ENCODE measurements around the gene ZFP62. TPM values are rescaled to one million over a fixed set of nuclear protein-coding genes. Genes with fewer than 3 reads are reported as not detected.

Gene ZFP62
- total RNA-seq, 2 experiments from 2014 or later = 22.6 to 24.9 TPM

GRCh38 chr5:180825768-180826525, 35.1 kb downstream of the ZFP62 start:
- Histone ChIP-seq H3K27ac (ENCODE audit: low read depth in 1 of 2, low read length in 2 of 2) (no peak overlapping the region), H3K4me1 (ENCODE audit: insufficient read depth, low read length) (peaks cover 25% of the 10 kb centered on the region), H3K36me3 (ENCODE audit: insufficient read depth, low read length) (peaks cover 8% of the 10 kb centered on the region), H3K9me3 (ENCODE audit: control insufficient read depth in 1 of 2, insufficient read depth in 1 of 2, low read length in 2 of 2) (no peaks in the 10 kb centered on the region), H3K27me3 (ENCODE audit: control insufficient read depth in 1 of 2, insufficient read depth in 2 of 2, low read length in 2 of 2) (no peaks in the 10 kb centered on the region), H3K4me3 (ENCODE audit: low read length) (no peak overlapping the region)
- Mint-ChIP-seq H3K36me3 (ENCODE audit: low read depth) (peaks cover 29% of the 10 kb centered on the region), H3K4me3 (no peak overlapping the region), H3K27me3 (no peaks in the 10 kb centered on the region), H3K27ac (peak overlapping the region; percentile 69), H3K4me1 (ENCODE audit: low read depth) (peaks cover 53% of the 10 kb centered on the region), H3K9me3 (no peaks in the 10 kb centered on the region)
- POLR2A ChIA-PET = interaction anchor here (1.4 to 3.1 kb wide), 3 partner anchors 16 to 25 kb away, joined by 5 to 19 read pairs (median 9); no protein-coding TSS in a partner anchor
- CTCF ChIA-PET = interaction anchor here (0.9 to 1.8 kb wide), 3 partner anchors 13 to 26 kb away, joined by 3 to 5 read pairs (median 3); no protein-coding TSS in a partner anchor
- intact Hi-C loops (cut with DNase I, micrococcal nuclease) = no loop called here
- TF ChIP-seq, protein P1, sequence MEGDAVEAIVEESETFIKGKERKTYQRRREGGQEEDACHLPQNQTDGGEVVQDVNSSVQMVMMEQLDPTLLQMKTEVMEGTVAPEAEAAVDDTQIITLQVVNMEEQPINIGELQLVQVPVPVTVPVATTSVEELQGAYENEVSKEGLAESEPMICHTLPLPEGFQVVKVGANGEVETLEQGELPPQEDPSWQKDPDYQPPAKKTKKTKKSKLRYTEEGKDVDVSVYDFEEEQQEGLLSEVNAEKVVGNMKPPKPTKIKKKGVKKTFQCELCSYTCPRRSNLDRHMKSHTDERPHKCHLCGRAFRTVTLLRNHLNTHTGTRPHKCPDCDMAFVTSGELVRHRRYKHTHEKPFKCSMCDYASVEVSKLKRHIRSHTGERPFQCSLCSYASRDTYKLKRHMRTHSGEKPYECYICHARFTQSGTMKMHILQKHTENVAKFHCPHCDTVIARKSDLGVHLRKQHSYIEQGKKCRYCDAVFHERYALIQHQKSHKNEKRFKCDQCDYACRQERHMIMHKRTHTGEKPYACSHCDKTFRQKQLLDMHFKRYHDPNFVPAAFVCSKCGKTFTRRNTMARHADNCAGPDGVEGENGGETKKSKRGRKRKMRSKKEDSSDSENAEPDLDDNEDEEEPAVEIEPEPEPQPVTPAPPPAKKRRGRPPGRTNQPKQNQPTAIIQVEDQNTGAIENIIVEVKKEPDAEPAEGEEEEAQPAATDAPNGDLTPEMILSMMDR (IDR thresholded peaks at IDR 0.05) = no peak
- DNase-seq (no peak), ATAC-seq (ENCODE audit: poor library complexity) (no peak)

DNA sequence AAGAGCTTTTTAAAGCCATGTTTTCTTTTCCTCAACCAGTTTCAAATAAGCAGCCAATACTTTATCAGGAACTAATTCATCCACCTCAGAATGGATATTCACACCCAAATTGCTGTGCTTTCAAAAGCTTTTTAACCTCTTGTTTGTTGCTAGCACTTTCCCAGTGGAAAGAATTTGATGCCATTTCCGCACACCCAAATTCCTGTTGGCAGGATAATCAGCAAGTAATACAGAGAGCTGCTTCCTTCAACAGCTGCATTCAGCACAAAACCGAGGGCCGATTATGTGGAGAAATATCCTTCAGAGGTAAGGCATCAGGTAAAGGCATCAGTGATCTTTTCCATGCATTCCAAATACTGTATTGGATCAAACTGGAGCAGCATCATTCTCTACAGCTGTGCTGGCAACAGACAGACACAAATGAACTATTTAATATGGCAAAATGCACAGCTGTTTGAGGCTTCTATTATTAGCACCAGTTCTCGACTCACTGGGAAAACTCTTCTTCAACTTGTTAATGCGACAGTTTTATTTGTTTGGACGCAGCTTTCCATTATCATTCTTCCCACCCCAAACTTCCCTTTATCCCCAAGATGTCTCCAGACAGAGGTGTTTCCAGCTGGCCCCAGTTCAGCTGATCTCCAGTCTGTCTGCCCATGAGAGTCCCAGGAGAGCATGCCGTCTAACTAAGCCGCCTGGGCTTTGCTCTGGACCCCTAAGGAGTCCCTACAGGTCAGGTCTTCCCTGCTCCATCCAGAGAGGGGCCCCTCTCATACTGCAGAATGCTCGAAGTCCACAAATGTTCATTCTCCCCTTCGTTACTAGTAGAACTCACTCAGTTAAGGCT, 36.2 kb downstream of the ZFP62 start:
- intact Hi-C loops (cut with DNase I, micrococcal nuclease) = no loop called here
- Mint-ChIP-seq H3K27ac (peak overlapping the region; percentile 69), H3K36me3 (ENCODE audit: low read depth) (peaks cover 18% of the 10 kb centered on the region), H3K27me3 (no peaks in the 10 kb centered on the region), H3K4me1 (ENCODE audit: low read depth) (peaks cover 42% of the 10 kb centered on the region), H3K4me3 (peak overlapping the region; percentile 25), H3K9me3 (no peaks in the 10 kb centered on the region)
- Histone ChIP-seq H3K36me3 (ENCODE audit: insufficient read depth, low read length) (peaks cover 4% of the 10 kb centered on the region), H3K9me3 (ENCODE audit: control insufficient read depth in 1 of 2, insufficient read depth in 1 of 2, low read length in 2 of 2) (no peaks in the 10 kb centered on the region), H3K27ac (ENCODE audit: low read depth in 1 of 2, low read length in 2 of 2) (no peak overlapping the region), H3K27me3 (ENCODE audit: control insufficient read depth in 1 of 2, insufficient read depth in 2 of 2, low read length in 2 of 2) (no peaks in the 10 kb centered on the region), H3K4me1 (ENCODE audit: insufficient read depth, low read length) (peaks cover 17% of the 10 kb centered on the region), H3K4me3 (ENCODE audit: low read length) (no peak overlapping the region)
- ChIA-PET CTCF (interaction anchor here (1.4 to 1.8 kb wide), 2 partner anchors 11 to 25 kb away, joined by 3 to 5 read pairs; no protein-coding TSS in a partner anchor), POLR2A (interaction anchor here (0.6 to 3.1 kb wide), 9 partner anchors 7 to 399 kb away, joined by 3 to 19 read pairs (median 5); partner anchors contain the start of gene ZFP62)
- no peak for DNase-seq
- TF ChIP-seq, protein P1 (IDR thresholded peaks at IDR 0.05) = no peak
- ATAC-seq (ENCODE audit: poor library complexity) = no peak

- H3K4me1 ChIP-seq (ENCODE audit: insufficient read depth, low read length) = peaks cover 10% of the 10 kb centered on the region
- no peaks in the 10 kb centered on the region for H3K36me3 ChIP-seq (ENCODE audit: insufficient read depth, low read length)
- peak overlapping the region; percentile 1 for H3K4me3 Mint-ChIP-seq
- intact Hi-C loops (cut with DNase I, micrococcal nuclease) = no loop called here
- no peaks in the 10 kb centered on the region for H3K9me3 ChIP-seq (ENCODE audit: control insufficient read depth in 1 of 2, insufficient read depth in 1 of 2, low read length in 2 of 2)
- H3K36me3 Mint-ChIP-seq (ENCODE audit: low read depth) = peaks cover 10% of the 10 kb centered on the region
- ChIA-PET POLR2A (interaction anchor here (0.7 to 3.1 kb wide), 8 partner anchors 8 to 37 kb away, joined by 3 to 19 read pairs (median 6); partner anchors contain the start of gene ZFP62), CTCF (interaction anchor here (1.8 kb wide), 1 partner anchor 11 kb away, joined by 5 read pairs; no protein-coding TSS in a partner anchor)
- peak overlapping the region; percentile 19 for H3K27ac Mint-ChIP-seq
- ATAC-seq (ENCODE audit: poor library complexity) (peak; percentile 84), DNase-seq (no peak)
- no peak overlapping the region for H3K27ac ChIP-seq (ENCODE audit: low read depth in 1 of 2, low read length in 2 of 2)
- H3K27me3 ChIP-seq (ENCODE audit: control insufficient read depth in 1 of 2, insufficient read depth in 2 of 2, low read length in 2 of 2) = no peaks in the 10 kb centered on the region
- H3K4me3 ChIP-seq (ENCODE audit: low read length) = no peak overlapping the region
- no peaks in the 10 kb centered on the region for H3K27me3 Mint-ChIP-seq
- TF ChIP-seq, protein P1 (IDR thresholded peaks at IDR 0.05) = no peak
- no peaks in the 10 kb centered on the region for H3K9me3 Mint-ChIP-seq
- peaks cover 35% of the 10 kb centered on the region for H3K4me1 Mint-ChIP-seq (ENCODE audit: low read depth)
Observed at GRCh38 chr5:180823940-180824629, 37.0 kb downstream of the ZFP62 start.

Measured in CD4-positive, alpha-beta T cell (primary cell).